GM23338 (cell line): Measurements from ENCODE around the gene TRMT10B.

Experiments used
- CREB1 ChIP-seq: fragments of 250-450 bp; sonication (Bioruptor Pico); IDR thresholded peaks from 2 replicates; pipeline ENCODE4 v1.5.0; 2020; ENCODE audit warnings: low read depth, mild to moderate bottlenecking, moderate library complexity
- CTCF ChIP-seq, 2 experiments: fragments of 200-600 bp in 1 of 2; sonication (generic) in 1 of 2; conservative IDR thresholded peaks; 2 replicates each; pipeline versions ENCODE4 v1.5.1 to v1.6.1; 2016 to 2017; ENCODE audit warnings: antibody characterized with exemption in 2 of 2, low read depth in 2 of 2, mild to moderate bottlenecking in 2 of 2, moderate library complexity in 1 of 2
- ETS1 ChIP-seq: IDR thresholded peaks from 2 replicates; pipeline ENCODE4 v1.6.1; 2016; ENCODE audit warnings: antibody characterized with exemption
- EZH2 ChIP-seq: fragments of 200-600 bp; sonication (generic); IDR thresholded peaks from one replicate; pipeline ENCODE4 v1.8.0; 2017; ENCODE audit warnings: antibody characterized with exemption, mild to moderate bottlenecking, low read depth; ENCODE audit not compliant: unreplicated experiment
- EZH2phosphoT487 ChIP-seq: fragments of 200-600 bp; sonication (generic); IDR thresholded peaks from one replicate; pipeline ENCODE4 v1.8.1; 2018; ENCODE audit warnings: antibody characterized with exemption; ENCODE audit not compliant: unreplicated experiment
- JUNB ChIP-seq: IDR thresholded peaks from one replicate; pipeline ENCODE4 v1.6.1; 2016; ENCODE audit warnings: antibody characterized with exemption; ENCODE audit not compliant: unreplicated experiment
- NANOG ChIP-seq: IDR thresholded peaks from 2 replicates; pipeline ENCODE4 v1.6.1; 2016; ENCODE audit warnings: antibody characterized with exemption, borderline replicate concordance
- POLR2AphosphoS5 ChIP-seq: IDR thresholded peaks from 2 replicates; pipeline ENCODE4 v1.6.1; 2016; ENCODE audit warnings: antibody characterized with exemption, low read depth
- REST ChIP-seq: IDR thresholded peaks from one replicate; pipeline ENCODE4 v1.6.1; 2018; ENCODE audit warnings: antibody characterized with exemption; ENCODE audit not compliant: unreplicated experiment
- STAT1 ChIP-seq: IDR thresholded peaks from one replicate; pipeline ENCODE4 v1.6.1; 2016; ENCODE audit warnings: antibody characterized with exemption; ENCODE audit not compliant: unreplicated experiment
- ZNF114 ChIP-seq: fragments of 250-450 bp; sonication (Bioruptor Pico); IDR thresholded peaks from 2 replicates; pipeline ENCODE4 v1.5.0; 2020; ENCODE audit warnings: mild to moderate bottlenecking, moderate library complexity
- ZNF331 ChIP-seq: fragments of 250-450 bp; sonication (Bioruptor Pico); IDR thresholded peaks from 2 replicates; pipeline ENCODE4 v1.5.0; 2020; ENCODE audit warnings: low read depth, mild to moderate bottlenecking, moderate library complexity

- TF ChIP-seq CTCF (conservative IDR thresholded peaks at IDR 0.05; ENCODE audit: low read depth in 2 of 2): no peak
- no peak for TF ChIP-seq POLR2AphosphoS5
- TF ChIP-seq ETS1: no peak
- TF ChIP-seq REST: no peak
- no peak for TF ChIP-seq EZH2
- TF ChIP-seq JUNB: no peak
- TF ChIP-seq STAT1: no peak
- no peak for TF ChIP-seq ZNF331 (CRISPR knock-in tag)
- no peak for TF ChIP-seq CREB1 (CRISPR knock-in tag)
- TF ChIP-seq NANOG: no peak
- TF ChIP-seq EZH2phosphoT487: no peak
- TF ChIP-seq ZNF114 (CRISPR knock-in tag): no peak
These were observed 16.4 kb downstream of the TRMT10B start for GRCh38 chr9:37769995-37770394.
